GM21717 (cell line): ENCODE data around the gene STPG3.
"Not testable (repeated sequence)": the region's sequence is repeated elsewhere in the genome, so short reads cannot be mapped to it uniquely, and the experiment has no call there.

Experiments used
- ATAC-seq: cut with Tn5 transposase; IDR thresholded peaks from one replicate; pipeline ENCODE4 v1.9.1; 2021; ENCODE audit warnings: mild to moderate bottlenecking, moderate library complexity; ENCODE audit not compliant: unreplicated experiment

Gene STPG3

DNA sequence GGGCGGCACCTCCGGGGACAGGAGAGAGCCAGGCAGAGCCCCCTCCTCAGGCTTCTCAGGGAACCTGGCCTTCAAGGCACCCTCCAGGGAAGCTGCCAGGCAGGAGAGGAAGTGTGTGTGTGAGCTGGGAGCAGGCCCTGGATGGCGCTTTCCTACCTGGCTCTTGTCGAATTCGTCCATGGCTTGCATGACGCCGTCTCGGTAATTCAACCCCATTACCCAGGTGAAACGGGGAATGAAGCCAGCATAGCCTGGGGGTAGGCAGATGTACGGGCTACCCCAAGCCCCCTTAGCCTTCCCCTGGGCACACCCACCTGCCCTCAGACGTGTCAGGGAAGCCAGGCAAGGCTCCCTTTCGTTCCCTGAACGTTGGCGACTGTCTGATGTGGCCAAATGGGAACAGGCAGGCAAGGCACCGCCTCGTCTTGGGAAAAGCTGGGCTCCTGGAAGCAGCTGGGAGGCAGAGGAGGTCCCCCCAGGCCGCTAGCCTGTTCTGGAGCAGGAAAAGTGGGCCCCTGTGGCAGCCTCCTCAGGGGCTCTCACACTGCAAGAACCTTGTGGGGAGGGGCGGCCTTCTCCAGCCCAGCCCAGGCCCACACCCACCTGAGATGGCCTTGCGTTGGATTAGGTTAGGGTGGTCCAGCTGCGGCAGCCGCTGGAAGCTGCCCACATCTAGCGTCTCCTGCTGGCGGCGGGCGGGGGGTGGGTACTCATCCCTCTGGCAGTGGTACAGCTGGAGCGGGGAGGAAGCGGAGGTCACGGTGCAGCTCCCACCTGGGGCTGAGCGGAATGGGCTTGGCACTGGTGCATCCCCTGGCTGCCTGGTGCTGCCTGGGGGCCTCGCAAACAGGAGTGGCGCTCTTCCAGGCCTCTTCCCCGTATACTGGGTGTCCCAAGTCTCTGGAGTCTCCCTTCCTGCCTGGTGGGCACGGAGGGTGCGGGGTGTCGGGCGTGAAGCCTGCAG lies 6.3 kb upstream of the STPG3 start:
- ATAC-seq, result no peak

GRCh38 chr9:137245450-137246421 lies 5.3 kb upstream of the STPG3 start:
- ATAC-seq, result no peak

- no peak for ATAC-seq
Observed at GRCh38 chr9:137247135-137247915, 3.8 kb upstream of the STPG3 start.

DNA sequence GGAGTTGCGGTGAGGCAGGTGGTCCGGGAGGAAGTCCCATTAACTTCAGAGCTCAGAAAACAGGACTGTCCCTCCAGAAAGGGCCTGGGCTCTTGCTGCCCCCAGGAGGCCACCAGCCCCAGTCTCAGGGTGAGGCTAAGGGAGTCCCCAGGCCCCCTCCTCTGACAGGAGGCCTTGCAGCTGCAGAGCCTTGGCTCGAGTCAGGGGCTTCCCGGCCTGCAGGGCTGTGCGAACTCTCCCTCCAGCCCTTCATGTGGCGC lies 3.2 kb upstream of the STPG3 start:
- no peak for ATAC-seq

GRCh38 chr9:137250329-137251193 lies 525 bp upstream of the STPG3 start:
- no peak for ATAC-seq

GRCh38 chr9:137251490-137252268 lies 593 bp downstream of the STPG3 start:
- no peak for ATAC-seq

GRCh38 chr9:137252555-137253506 lies 1.7 kb downstream of the STPG3 start:
- no peak for ATAC-seq

DNA sequence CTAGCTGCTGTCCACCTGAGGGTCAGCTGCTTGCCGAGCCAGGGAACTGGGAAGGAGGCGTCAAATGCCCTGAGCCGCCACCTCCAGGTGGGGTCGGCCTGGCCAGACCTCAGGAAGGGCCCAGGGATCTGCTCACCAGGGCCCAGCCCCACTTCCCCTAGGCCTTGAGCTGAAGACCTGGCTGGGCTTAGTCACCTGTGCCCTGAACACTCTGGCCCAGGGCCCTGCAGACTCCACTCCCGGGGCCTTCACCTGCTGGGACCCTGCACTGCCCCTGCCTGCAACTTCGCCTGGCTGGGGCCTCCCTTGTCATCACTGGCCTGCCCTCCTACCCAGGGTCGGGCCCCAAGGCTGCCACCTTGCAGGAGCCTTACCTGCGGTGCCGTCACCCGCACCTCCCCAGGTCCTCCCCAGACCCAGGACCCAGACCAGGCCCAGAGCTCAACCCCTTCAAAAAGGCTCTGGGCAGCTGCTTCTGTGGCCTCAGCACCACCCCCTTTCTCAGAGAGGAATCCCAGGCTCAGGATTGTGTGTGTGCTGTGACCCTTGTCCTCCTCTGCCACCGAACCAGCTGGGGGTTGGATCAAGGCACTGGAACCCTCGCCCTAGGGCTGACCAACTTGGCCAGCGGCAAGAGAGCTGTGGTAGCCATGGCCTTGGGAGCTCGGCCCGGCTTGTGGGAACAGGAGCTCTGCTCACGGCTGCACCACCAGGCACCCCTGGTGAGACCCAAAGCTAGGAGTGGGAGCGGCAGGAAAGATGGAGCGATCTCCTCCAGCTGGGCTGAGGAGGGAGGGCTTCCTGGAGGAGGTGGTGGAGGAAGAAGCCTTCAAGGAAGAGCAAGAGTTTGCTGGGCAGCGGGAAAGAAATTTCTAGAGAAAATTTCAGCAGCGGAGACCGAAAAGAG lies 2.9 kb downstream of the STPG3 start:
- no peak for ATAC-seq

DNA sequence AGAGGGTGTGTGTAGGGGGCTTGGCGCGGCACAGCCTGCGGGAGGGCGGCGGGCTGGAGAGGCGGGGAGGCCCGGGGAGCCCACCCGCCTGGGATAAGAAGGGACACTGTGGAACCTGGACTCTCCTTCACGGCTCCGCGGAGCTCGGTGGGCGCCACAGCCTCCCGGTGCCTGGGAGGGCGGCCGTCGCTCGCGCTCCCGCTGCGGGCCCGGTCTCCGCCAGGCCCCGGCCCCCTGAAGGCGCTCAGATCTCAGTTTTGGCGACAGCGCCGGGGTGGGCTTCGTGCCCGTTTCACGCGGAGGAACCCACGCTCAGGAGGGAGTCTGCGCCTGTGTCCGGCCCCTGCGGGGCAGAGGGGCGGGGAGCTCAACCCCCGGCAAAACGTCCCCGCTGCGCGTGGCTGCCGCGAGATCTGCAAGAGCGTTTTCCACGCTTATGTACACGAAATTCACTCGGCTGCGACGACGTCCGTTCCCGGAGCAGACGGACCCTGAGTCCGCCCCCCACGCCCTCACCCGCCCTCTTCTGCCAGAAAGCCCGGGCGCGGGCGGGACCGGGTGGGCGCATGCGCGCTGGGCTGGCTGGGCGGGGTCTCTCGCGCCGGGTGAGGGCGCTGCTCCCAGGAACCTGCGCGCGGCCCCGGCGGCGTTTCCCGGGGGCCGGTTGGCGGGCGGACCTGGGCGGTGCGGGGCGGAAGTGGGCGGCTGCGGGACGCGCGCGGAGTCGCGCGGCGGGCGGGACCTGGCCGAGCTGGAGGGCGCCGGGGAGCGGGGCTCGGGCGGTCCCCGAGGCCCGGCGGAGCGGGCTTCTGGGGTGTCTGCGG lies 3.8 kb downstream of the STPG3 start, which contains the start of gene NELFB:
NELFB (plus strand) TSS at position 704 of the 824 bp plus-strand sequence.
- peak; percentile 61 for ATAC-seq

GRCh38 chr9:137255448-137256114 lies 4.5 kb downstream of the STPG3 start:
- ATAC-seq, result no peak

DNA sequence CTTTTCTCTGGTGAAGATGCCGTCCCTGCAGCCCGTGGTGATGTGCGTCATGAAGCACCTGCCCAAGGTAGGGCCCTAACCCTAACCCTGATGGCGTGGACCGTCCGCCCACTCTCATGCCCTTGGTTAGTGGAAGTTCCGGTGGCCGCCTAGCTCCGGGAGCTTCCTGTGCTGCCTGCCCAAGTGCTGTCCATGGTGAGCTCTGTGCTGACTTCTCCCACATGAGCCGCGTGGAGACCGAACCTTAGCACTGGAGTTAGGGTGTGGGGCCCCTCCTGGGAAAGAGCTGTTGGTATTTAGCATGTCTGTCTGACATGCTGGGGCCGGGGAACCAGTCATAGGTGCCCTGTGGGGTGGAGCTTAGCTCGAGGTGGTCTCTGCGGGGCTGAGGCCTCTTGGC lies 5.3 kb downstream of the STPG3 start:
- no peak for ATAC-seq

- ATAC-seq, result no peak
Observed at GRCh38 chr9:137256856-137257255, 5.8 kb downstream of the STPG3 start.

DNA sequence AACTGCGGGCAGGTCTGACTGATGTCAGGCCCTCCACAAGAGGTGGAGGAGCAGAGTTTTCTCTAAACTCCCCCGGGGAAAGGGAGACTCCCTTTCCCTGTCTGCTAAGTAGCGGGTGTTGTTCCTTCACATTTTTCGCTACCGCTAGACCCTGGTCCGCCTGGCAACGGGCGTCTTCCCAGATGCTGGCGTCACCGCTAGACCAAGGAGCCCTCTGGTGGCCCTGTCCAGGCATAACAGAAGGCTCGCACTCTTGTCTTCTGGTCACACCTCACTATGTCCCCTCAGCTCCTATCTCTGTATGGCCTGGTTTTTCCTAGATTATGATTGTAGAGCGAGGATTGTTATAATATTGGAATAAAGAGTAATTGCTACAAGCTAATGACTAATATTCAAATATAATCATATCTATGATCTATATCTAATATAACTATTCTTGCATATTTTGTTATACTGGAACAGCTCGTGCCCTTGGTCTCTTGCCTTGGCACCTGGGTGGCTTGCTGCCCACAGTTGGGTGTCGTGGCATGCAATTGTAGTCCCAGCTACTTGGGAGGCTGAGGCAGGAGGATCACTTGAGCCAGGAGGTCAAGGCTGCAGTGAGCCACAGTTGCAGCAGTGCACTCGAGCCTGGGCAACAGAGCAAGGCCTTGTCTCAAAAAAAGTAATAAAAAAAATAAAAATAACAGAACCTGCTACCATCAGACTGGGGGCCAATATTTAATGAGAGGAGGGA lies 11.3 kb downstream of the STPG3 start:
- not testable (repeated sequence) for ATAC-seq

DNA sequence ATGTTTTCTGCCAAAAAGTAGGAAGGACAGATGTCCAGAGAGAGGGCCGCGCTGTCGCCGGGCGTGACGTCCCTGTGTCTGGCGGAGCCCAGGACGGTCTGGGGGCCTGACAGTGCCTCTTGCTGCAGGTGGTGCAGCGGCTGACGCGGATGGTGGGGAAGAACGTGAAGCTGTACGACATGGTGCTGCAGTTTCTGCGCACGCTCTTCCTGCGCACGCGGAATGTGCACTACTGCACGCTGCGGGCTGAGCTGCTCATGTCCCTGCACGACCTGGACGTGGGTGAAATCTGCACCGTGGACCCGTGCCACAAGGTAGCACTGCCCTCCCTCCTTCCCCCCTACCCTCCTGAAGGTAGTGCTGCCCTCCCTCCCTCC lies 11.8 kb downstream of the STPG3 start:
- ATAC-seq, result no peak

- no peak for ATAC-seq
Observed at GRCh38 chr9:137263506-137263905, 12.4 kb downstream of the STPG3 start.
